Mammary epithelial cell (primary cell): ENCODE measurements around the gene ATP8B3.

Source experiments
- CTCF ChIP-seq, 2 donors: IDR thresholded peaks in 1 of 2; conservative IDR thresholded peaks in 1 of 2; 2 replicates each; pipeline ENCODE4 v1.5.1; 2011 to 2012; ENCODE audit warnings: inconsistent platforms in 2 of 2, low read length in 2 of 2, mild to moderate bottlenecking in 2 of 2, control low read depth in 1 of 2, low read depth in 1 of 2; ENCODE audit not compliant: insufficient read depth in 1 of 2; ENCODE audit errors: extremely low read depth in 1 of 2
- EZH2 ChIP-seq: IDR thresholded peaks from 2 replicates; pipeline ENCODE4 v1.6.1; 2012; ENCODE audit warnings: low read length, inconsistent platforms, borderline replicate concordance

GRCh38 chr19:1777149-1777548 lies 34.9 kb downstream of the ATP8B3 start:
- TF ChIP-seq CTCF (conservative IDR thresholded peaks at IDR 0.05 in 1 of 2, IDR thresholded peaks at IDR 0.05 in 1 of 2; ENCODE audit: extremely low read depth in 1 of 2, insufficient read depth in 1 of 2, low read depth in 1 of 2, low read length in 2 of 2) (no peak), EZH2 (no peak)
